ENCODE measurements around the gene VAV2. TPM values are rescaled to one million over a fixed set of nuclear protein-coding genes. Genes with fewer than 3 reads are reported as not detected.
"Not testable (repeated sequence)": the region's sequence is repeated elsewhere in the genome, so short reads cannot be mapped to it uniquely, and the experiment has no call there.

VAV2 gene
- total RNA-seq, 1 experiment from 2014 or later = 3.5 TPM

GRCh38 chr9:133769511-133770075 lies 222.5 kb downstream of the VAV2 start:
- peaks cover 8% of the 10 kb centered on the region for H3K9me3 ChIP-seq (ENCODE audit: low read length)
- no peak overlapping the region for H3K4me2 ChIP-seq (ENCODE audit: low read depth, low read length, poor library complexity, severe bottlenecking)
- H3K4me1 ChIP-seq (ENCODE audit: low read length) = no peaks in the 10 kb centered on the region
- no peak overlapping the region for H3K27ac ChIP-seq (ENCODE audit: low read length)
- no peaks in the 10 kb centered on the region for H3K79me2 ChIP-seq (ENCODE audit: low read length)
- no peak overlapping the region for H2AFZ ChIP-seq (ENCODE audit: low read length)
- H3K4me3 ChIP-seq (ENCODE audit: low read length) = no peak overlapping the region
- no peak overlapping the region for H3K9ac ChIP-seq (ENCODE audit: low read length)
- no peaks in the 10 kb centered on the region for H3K27me3 ChIP-seq (ENCODE audit: low read length)
- no peaks in the 10 kb centered on the region for H3K9me2 ChIP-seq (replicated peaks; ENCODE audit: insufficient read depth, low read length)
- no peaks in the 10 kb centered on the region for H4K20me1 ChIP-seq (ENCODE audit: insufficient read depth, low read depth, low read length)
- peaks cover 6% of the 10 kb centered on the region; the same call in 1 of the 2 replicates for H3K36me3 ChIP-seq (ENCODE audit: insufficient read depth, low read length)
- DNase-seq = no peak

- Histone ChIP-seq H4K20me1 (ENCODE audit: insufficient read depth, low read depth, low read length) (no peaks in the 10 kb centered on the region), H3K4me1 (ENCODE audit: low read length) (no peaks in the 10 kb centered on the region), H3K27me3 (ENCODE audit: low read length) (no peaks in the 10 kb centered on the region), H3K36me3 (ENCODE audit: insufficient read depth, low read length) (peaks cover 4% of the 10 kb centered on the region; the same call in 1 of the 2 replicates), H3K4me2 (ENCODE audit: low read depth, low read length, poor library complexity, severe bottlenecking) (no peak overlapping the region), H3K4me3 (ENCODE audit: low read length) (no peak overlapping the region), H3K9me2 (replicated peaks; ENCODE audit: insufficient read depth, low read length) (no peaks in the 10 kb centered on the region), H3K79me2 (ENCODE audit: low read length) (no peaks in the 10 kb centered on the region), H3K9me3 (ENCODE audit: low read length) (peaks cover 8% of the 10 kb centered on the region), H2AFZ (ENCODE audit: low read length) (no peak overlapping the region), H3K27ac (ENCODE audit: low read length) (no peak overlapping the region), H3K9ac (ENCODE audit: low read length) (no peak overlapping the region)
- no peak for DNase-seq
These were observed 223.1 kb downstream of the VAV2 start for GRCh38 chr9:133768859-133769510.

- no peak for DNase-seq
- H3K4me2 ChIP-seq (ENCODE audit: low read depth, low read length, poor library complexity, severe bottlenecking) = no peak overlapping the region
These were observed 223.7 kb downstream of the VAV2 start for GRCh38 chr9:133768371-133768858.

GRCh38 chr9:133767625-133768024 lies 224.5 kb downstream of the VAV2 start:
- Histone ChIP-seq H2AFZ (ENCODE audit: low read length) (no peak overlapping the region), H3K9ac (ENCODE audit: low read length) (no peak overlapping the region), H3K27me3 (ENCODE audit: low read length) (no peaks in the 10 kb centered on the region), H3K4me2 (ENCODE audit: low read depth, low read length, poor library complexity, severe bottlenecking) (no peak overlapping the region), H3K4me1 (ENCODE audit: low read length) (no peaks in the 10 kb centered on the region), H3K9me3 (ENCODE audit: low read length) (peaks cover 8% of the 10 kb centered on the region), H3K4me3 (ENCODE audit: low read length) (no peak overlapping the region), H3K36me3 (ENCODE audit: insufficient read depth, low read length) (peaks cover 4% of the 10 kb centered on the region; the same call in 1 of the 2 replicates), H3K27ac (ENCODE audit: low read length) (no peak overlapping the region), H3K9me2 (replicated peaks; ENCODE audit: insufficient read depth, low read length) (no peaks in the 10 kb centered on the region), H4K20me1 (ENCODE audit: insufficient read depth, low read depth, low read length) (no peaks in the 10 kb centered on the region), H3K79me2 (ENCODE audit: low read length) (no peaks in the 10 kb centered on the region)
- DNase-seq = no peak

More at GRCh38 chr9:133768371-133768858, 223.7 kb downstream of the VAV2 start:
- Histone ChIP-seq H3K9me3 (ENCODE audit: low read length) (peaks cover 8% of the 10 kb centered on the region), H3K36me3 (ENCODE audit: insufficient read depth, low read length) (peaks cover 4% of the 10 kb centered on the region; the same call in 1 of the 2 replicates), H4K20me1 (ENCODE audit: insufficient read depth, low read depth, low read length) (no peaks in the 10 kb centered on the region), H3K79me2 (ENCODE audit: low read length) (no peaks in the 10 kb centered on the region), H2AFZ (ENCODE audit: low read length) (no peak overlapping the region), H3K9ac (ENCODE audit: low read length) (no peak overlapping the region), H3K4me1 (ENCODE audit: low read length) (no peaks in the 10 kb centered on the region), H3K4me3 (ENCODE audit: low read length) (no peak overlapping the region), H3K27ac (ENCODE audit: low read length) (no peak overlapping the region), H3K27me3 (ENCODE audit: low read length) (no peaks in the 10 kb centered on the region), H3K9me2 (replicated peaks; ENCODE audit: insufficient read depth, low read length) (no peaks in the 10 kb centered on the region)

- Histone ChIP-seq H3K4me1 (ENCODE audit: low read length) (no peaks in the 10 kb centered on the region), H3K4me3 (ENCODE audit: low read length) (no peak overlapping the region), H3K9me3 (ENCODE audit: low read length) (peaks cover 8% of the 10 kb centered on the region), H3K36me3 (ENCODE audit: insufficient read depth, low read length) (peaks cover 4% of the 10 kb centered on the region; the same call in 1 of the 2 replicates), H3K27me3 (ENCODE audit: low read length) (no peaks in the 10 kb centered on the region), H3K79me2 (ENCODE audit: low read length) (no peaks in the 10 kb centered on the region), H3K27ac (ENCODE audit: low read length) (no peak overlapping the region), H3K9ac (ENCODE audit: low read length) (no peak overlapping the region), H3K9me2 (replicated peaks; ENCODE audit: insufficient read depth, low read length) (no peaks in the 10 kb centered on the region), H2AFZ (ENCODE audit: low read length) (no peak overlapping the region), H3K4me2 (ENCODE audit: low read depth, low read length, poor library complexity, severe bottlenecking) (no peak overlapping the region), H4K20me1 (ENCODE audit: insufficient read depth, low read depth, low read length) (no peaks in the 10 kb centered on the region)
- DNase-seq = no peak
These were observed 225.1 kb downstream of the VAV2 start for GRCh38 chr9:133767008-133767407.

GRCh38 chr9:133766234-133766633 lies 225.9 kb downstream of the VAV2 start:
- H3K9me2 ChIP-seq (replicated peaks; ENCODE audit: insufficient read depth, low read length); H3K27ac ChIP-seq (ENCODE audit: low read length); H3K36me3 ChIP-seq (ENCODE audit: insufficient read depth, low read length); H3K4me1 ChIP-seq (ENCODE audit: low read length); DNase-seq; H3K9me3 ChIP-seq (ENCODE audit: low read length); H3K79me2 ChIP-seq (ENCODE audit: low read length); H3K27me3 ChIP-seq (ENCODE audit: low read length); H3K4me3 ChIP-seq (ENCODE audit: low read length); H3K9ac ChIP-seq (ENCODE audit: low read length); H2AFZ ChIP-seq (ENCODE audit: low read length); H3K4me2 ChIP-seq (ENCODE audit: low read depth, low read length, poor library complexity, severe bottlenecking); H4K20me1 ChIP-seq (ENCODE audit: insufficient read depth, low read depth, low read length): not testable (repeated sequence)

GRCh38 chr9:133763272-133764183 lies 228.6 kb downstream of the VAV2 start:
- Histone ChIP-seq H3K4me1 (ENCODE audit: low read length) (no peaks in the 10 kb centered on the region), H3K27me3 (ENCODE audit: low read length) (no peaks in the 10 kb centered on the region), H4K20me1 (ENCODE audit: insufficient read depth, low read depth, low read length) (no peaks in the 10 kb centered on the region), H3K9me3 (ENCODE audit: low read length) (peaks cover 8% of the 10 kb centered on the region), H3K36me3 (ENCODE audit: insufficient read depth, low read length) (peaks cover 4% of the 10 kb centered on the region; the same call in 1 of the 2 replicates), H3K27ac (ENCODE audit: low read length) (no peak overlapping the region), H3K79me2 (ENCODE audit: low read length) (no peaks in the 10 kb centered on the region), H3K9me2 (replicated peaks; ENCODE audit: insufficient read depth, low read length) (no peaks in the 10 kb centered on the region), H3K4me3 (ENCODE audit: low read length) (no peak overlapping the region), H2AFZ (ENCODE audit: low read length) (no peak overlapping the region), H3K4me2 (ENCODE audit: low read depth, low read length, poor library complexity, severe bottlenecking) (no peak overlapping the region), H3K9ac (ENCODE audit: low read length) (no peak overlapping the region)
- no peak for DNase-seq

All from Karpas-422 (cell line).